NCI-H1417 treated with DMSO at 0.1 percent for 48 hours (cell line): ENCODE results near the gene ZNF446.
A peak's percentile ranks its signal among the peaks of the same experiment; 100 is the strongest.
"Not testable (repeated sequence)": the region's sequence is repeated elsewhere in the genome, so short reads cannot be mapped to it uniquely, and the experiment has no call there.

Experiments used
- DNase-seq: peaks from one replicate; lab custom pipeline; 2025; lab: John Stamatoyannopoulos, UW

Gene ZNF446

GRCh38 chr19:58500242-58500641, 24.1 kb downstream of the ZNF446 start:
- DNase-seq: no peak

GRCh38 chr19:58507602-58508223, 31.6 kb downstream of the ZNF446 start:
- DNase-seq: not testable (repeated sequence)

DNA sequence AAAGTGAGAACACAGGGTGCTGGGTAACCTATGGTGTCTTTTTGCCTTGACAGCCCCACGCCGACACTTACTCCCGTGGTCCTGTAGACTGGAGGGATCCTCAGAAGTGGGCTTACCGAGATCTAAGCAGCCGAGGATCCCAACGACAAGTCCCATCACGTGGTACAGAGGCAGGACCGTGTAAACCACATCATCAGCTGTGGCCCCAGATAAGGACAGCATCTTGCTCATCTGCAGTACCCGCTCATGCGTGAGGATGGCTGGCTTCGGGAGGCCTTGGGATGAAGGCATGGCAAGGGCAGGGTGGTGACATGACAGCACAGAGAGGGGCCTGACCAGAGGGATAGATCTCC, 33.6 kb downstream of the ZNF446 start:
- DNase-seq: no peak

DNA sequence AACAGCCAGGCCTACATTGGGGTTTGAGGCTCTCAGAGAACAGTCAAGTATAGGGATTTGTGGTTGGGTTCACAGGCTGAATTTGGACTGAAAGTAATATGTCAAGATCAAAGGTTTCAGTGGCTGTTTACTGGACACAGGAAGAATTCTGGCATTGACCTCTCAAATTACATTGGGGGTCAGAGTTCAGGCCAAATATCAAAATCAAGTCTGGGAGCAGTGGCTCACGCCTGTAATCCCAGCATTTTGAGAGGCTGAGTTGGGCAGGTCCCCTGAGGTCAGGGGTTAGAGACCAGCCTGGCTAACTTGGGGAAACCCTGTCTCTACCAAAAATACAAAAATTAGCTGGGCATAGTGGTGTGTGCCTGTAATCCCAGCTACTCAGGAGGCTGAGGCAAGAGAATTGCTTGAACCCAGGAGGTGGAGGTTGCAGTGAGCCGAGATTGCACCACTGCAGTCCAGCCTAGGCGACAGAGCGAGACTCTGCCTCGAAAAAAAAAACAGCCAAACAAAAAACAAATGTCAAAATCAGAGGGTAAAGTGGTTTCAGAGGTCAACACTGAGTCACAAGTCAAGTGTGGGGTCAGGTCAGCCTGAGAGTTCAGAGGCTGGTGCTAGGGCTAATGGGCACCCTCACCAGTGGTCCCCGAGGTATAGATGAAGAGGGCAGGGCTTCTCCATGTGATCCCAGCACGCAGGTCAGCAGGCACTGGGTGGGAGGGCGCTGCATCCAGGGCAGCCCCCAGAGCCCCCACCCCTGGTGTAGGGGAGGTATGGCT, 34.1 kb downstream of the ZNF446 start:
- DNase-seq: no peak

DNA sequence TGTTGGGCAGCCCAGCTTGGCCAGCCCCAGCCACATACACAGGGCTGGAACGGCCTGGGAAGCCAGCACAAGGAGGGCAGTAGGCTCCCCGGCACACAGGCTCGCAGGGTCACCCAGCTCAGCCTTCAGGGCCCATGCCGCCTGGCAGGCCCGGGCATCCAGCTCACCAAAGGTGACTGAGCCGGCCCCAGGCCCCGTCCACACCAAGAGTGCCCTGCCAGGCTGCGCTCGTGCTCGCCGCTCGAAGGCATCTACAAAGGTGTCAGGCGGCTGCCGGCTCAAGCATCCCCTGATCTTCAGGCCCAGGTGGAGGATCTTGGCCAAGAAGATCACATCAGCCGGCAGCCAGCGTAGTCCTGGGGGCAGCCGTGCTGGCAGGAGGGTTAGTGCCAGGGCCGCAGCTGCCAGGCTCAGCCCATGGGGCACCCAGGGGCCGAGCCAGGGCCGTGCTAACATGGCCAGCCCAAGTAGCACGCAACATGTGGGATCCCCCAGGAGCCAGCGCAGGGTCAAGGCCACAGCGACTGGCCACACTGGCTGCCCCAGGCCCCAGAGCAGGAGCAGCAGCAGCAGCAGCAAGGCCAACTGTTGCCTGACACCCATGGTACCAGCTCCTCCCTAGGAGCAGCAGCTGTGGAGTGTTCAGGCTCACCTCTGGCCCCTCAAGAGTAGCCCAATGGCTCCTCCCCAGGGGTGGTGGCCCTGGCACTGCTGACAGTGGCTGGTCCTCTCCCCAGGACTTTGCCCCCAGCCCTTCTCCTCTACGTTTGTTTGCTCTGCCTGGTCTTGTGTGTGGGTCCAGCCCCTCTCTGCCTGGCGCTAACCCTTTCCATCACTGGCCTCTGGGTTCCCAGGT, 35.4 kb downstream of the ZNF446 start, which contains the start of gene SLC27A5:
Gene SLC27A5, minus strand, starts transcription at position 640 of the 856 bp plus-strand sequence. Its CDS starts 37 bp downstream, at position 603.
- DNase-seq: no peak

DNA sequence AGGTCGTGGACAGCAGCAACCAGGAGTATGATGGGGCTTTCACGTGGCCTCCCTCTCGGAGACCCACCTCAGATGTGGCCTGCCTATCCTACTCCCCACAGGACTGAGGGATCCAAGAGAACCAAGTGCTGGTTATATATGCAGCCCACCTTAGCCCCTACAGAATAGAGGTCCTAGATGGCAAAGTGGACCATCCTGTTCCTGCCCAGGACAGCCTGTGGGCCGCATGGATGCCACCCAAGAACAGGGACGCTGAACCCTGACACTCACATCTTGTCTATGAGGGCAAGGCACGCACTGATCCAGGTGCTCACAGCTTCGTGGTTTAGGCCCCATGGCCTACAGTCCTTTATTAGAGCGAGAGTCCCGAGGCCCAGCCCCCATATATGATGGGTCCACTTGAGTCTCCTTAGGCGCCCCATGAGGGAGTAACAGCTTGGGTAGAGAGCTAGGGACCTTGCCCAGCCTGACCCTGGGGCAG, 37.1 kb downstream of the ZNF446 start:
- no peak for DNase-seq

DNA sequence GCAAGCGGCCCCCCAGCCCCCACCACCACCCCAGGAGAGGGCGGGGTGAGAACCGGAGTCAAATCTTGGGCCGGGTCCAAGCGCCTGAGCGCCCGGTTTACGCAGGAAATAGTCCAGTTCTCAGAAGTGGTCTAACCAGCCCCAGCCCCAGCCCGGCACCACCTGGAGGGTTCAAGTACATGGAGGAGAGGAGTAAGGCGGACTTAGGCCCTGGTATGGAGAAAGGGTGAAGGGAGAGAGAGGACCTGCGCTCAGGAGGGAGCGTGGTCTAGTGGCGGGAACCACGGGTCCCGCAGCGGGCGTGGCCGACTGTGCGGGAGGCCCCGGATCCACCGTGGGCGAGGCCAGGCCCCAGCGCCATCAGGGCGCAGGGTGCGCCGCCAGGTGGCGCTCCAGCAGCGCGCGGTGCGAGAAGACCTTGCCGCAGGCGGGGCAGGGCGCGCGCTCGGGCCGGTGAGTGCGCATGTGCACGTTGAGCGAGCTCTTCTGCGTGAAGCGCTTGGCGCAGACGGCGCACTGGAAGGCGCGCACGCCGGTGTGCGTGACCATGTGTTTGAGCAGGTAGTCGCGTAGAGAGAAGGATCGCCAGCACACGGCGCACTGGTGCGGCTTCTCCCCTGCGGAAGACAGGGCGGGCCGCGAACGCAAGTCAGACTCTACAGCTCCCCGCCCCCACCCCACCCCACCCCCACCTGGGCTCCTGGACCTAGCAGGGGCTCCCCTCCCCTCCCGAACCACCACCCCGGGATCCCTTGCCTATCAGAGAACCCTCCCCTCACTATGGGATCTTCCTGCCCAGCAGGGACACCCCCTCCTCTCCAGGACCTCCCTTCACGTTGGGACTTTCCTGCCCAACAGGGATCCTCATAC, 37.8 kb downstream of the ZNF446 start:
- peak; percentile 13 for DNase-seq

GRCh38 chr19:58514564-58515022, 38.4 kb downstream of the ZNF446 start:
- no peak for DNase-seq

- DNase-seq: no peak
Observed at GRCh38 chr19:58515259-58515658, 39.1 kb downstream of the ZNF446 start.

GRCh38 chr19:58516246-58516836, 40.2 kb downstream of the ZNF446 start:
- no peak for DNase-seq

DNA sequence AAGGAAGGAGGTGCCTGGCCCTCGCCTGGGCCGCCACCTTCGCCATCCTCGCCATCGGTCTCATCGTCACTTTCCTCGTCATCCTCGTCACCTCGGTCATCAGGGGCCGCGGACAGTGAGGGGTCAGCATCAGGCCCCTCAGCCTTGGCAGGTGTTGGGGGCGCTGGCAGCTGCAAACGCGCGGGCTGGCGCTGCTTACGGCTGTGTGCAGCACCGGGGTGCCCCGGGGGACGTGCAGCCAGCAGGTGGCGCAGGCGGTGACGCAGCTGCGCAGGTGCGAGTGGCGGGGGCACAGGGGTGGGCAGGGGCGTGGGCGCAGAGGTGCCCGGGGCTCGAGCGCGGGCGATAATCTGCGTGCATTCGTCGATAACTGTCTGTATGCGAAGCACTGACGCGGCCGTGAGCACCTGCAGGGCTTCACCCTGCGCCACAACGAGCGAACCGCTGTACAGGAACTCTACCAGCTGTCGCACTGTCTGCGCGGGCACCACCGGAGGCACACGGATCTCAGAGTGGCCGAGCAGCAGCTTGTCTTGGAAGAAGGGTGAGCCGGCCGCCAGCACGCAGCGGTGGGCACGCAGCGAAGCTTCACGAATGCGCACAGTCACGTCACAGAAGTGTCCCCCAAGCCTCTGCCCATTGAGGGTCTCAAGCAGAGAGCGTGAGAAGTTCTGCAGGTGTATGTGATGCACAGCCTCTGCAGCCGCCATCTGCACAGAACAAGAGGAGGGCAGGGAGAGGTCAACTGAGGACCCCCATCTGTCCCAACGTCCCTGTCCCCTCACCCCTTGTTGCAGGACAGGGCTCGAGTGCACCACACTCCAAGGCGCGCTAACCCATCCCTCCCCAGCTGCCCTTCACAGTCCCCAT, 41.0 kb downstream of the ZNF446 start:
- no peak for DNase-seq

GRCh38 chr19:58518256-58519086, 42.3 kb downstream of the ZNF446 start:
- DNase-seq: no peak

- DNase-seq: peak; percentile 35
Observed at GRCh38 chr19:58519087-58519354, 42.9 kb downstream of the ZNF446 start.

- DNase-seq: peak; percentile 75
Observed at GRCh38 chr19:58519355-58520256, 43.5 kb downstream of the ZNF446 start, which contains the start of gene ZBTB45. Gene ZBTB45, minus strand, starts transcription at chr19:58519810. Its CDS starts 2,137 bp downstream, at chr19:58517673.

DNA sequence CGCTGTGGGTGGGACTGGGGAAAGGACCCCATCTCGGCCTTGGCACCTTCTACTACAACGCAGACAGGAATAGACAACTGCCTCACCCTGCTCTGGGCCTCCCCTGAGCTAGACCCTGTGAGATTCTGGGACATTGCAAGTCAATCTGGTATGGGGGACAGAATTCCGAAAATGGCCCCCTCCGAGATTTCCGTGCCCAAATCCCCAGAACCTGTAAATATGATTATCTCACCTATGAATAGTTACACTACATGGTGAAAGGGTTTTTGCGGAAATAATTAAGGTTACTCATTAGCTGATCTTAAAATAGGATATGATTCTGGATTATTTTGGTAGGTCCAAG, 44.1 kb downstream of the ZNF446 start:
- DNase-seq: no peak

DNA sequence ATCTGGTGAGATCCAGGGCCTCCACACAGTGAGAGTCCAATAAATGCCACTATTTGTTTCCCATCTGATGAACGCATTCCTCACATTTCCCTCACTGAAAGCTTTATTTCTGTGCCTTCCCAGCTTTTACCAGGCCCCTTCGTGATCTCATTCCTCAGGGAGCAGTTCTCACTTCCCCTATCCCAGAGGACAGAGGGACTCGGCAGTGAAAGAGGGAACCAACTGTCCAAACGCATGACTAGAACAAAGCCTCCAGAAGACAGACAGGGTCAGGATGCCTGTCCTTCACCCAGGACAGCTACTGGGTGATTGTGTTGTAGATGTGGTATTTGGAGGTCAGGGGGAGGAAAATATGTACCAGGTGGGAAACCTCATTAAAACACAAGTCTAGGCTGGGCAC, 45.5 kb downstream of the ZNF446 start:
- no peak for DNase-seq

- no peak for DNase-seq
Observed at GRCh38 chr19:58522709-58523108, 46.6 kb downstream of the ZNF446 start.

DNA sequence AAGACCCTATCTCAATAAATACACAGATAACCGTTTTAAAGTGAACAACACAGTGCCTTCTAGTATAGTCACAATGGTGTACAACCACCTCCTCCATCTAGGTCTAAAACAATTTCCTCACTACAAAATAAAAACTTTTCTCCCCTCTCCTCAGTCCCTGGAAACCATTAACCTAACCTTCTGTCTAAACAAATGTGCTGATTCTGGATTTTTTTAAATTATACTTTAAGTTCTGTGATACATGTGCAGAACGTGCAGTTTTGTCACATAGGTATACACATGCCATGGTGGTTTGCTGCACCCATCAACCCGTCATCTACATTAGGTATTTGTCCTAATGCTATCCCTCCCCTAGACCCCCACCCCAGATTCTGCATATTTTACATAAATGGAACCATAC, 53.3 kb downstream of the ZNF446 start:
- DNase-seq: no peak
